Measurements from ENCODE around the gene NRXN3. TPM values are rescaled to one million over a fixed set of nuclear protein-coding genes. Genes with fewer than 3 reads are reported as not detected.

NRXN3 gene
- total and polyA plus RNA-seq, 7 donors, result 0.06 to 0.74 (median 0.15) TPM

DNA sequence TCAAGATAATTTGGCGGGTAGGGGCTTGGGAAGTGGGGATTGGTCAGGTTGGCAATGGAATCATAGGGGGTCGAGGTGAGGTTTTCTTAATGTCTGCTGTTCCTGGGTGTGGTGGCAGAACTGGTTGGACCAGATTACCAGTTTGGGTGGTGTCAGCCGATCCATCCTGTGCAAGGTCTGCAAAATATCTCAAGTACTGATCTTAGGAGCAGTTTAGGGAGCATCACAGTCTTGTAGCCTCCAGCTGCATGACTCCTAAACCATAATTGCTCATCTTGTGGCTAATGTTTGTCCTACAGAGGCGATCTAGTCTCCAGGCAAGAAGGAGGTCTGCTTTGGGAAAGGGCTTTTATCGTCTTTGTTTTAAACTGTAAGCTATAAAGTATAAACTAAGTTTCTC is 1172.8 kb downstream of the NRXN3 start:
- Histone ChIP-seq H3K27me3 (ENCODE audit: insufficient read depth in 3 of 3, low read length in 2 of 3) (no peaks in the 10 kb centered on the region), H3K4me3 (no peak overlapping the region), H3K27ac (no peak overlapping the region), H3K36me3 (ENCODE audit: insufficient read depth in 1 of 2, low read depth in 1 of 2) (no peaks in the 10 kb centered on the region), H3K9me3 (no peaks in the 10 kb centered on the region), H3K4me1 (no peaks in the 10 kb centered on the region)
- TF ChIP-seq, protein P1, sequence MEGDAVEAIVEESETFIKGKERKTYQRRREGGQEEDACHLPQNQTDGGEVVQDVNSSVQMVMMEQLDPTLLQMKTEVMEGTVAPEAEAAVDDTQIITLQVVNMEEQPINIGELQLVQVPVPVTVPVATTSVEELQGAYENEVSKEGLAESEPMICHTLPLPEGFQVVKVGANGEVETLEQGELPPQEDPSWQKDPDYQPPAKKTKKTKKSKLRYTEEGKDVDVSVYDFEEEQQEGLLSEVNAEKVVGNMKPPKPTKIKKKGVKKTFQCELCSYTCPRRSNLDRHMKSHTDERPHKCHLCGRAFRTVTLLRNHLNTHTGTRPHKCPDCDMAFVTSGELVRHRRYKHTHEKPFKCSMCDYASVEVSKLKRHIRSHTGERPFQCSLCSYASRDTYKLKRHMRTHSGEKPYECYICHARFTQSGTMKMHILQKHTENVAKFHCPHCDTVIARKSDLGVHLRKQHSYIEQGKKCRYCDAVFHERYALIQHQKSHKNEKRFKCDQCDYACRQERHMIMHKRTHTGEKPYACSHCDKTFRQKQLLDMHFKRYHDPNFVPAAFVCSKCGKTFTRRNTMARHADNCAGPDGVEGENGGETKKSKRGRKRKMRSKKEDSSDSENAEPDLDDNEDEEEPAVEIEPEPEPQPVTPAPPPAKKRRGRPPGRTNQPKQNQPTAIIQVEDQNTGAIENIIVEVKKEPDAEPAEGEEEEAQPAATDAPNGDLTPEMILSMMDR (IDR thresholded peaks at IDR 0.05), result no peak
- ATAC-seq (no peak), DNase-seq (no peak)
- 82 to 92% (median 86%) methylated on average over 5 of the region's 5 CpGs for WGBS, 3 donors
- intact Hi-C loops (cut with DNase I), result no loop called here

DNA sequence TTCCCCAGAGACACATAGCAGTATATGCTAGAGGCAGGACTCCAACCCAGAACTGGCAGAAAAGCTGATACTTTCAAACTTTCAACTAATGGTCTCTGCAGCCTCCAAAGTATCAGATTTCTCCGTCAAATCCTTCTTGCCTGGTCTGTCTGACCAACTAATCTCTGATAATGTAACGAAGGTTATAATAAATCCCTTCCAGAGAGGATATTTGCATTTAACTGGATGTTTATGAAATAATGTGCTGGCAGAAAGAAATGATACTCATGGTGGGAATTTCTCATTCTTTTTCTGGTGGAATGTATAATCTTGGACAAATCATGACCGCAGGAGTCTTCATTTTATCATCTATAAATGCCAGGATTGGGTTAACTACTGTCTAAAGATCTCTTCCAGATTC is 1180.8 kb downstream of the NRXN3 start:
- intact Hi-C loops (cut with DNase I), result no loop called here
- no peak overlapping the region for H3K27ac ChIP-seq
- H3K27me3 ChIP-seq (ENCODE audit: insufficient read depth in 3 of 3, low read length in 2 of 3), result no peaks in the 10 kb centered on the region
- H3K9me3 ChIP-seq, result no peaks in the 10 kb centered on the region
- WGBS, 3 donors, result 73 to 86% (median 81%) methylated on average over 3 of the region's 3 CpGs
- no peaks in the 10 kb centered on the region for H3K4me1 ChIP-seq
- TF ChIP-seq, protein P1 (IDR thresholded peaks at IDR 0.05), result no peak
- H3K36me3 ChIP-seq (ENCODE audit: insufficient read depth in 1 of 2, low read depth in 1 of 2), result no peaks in the 10 kb centered on the region
- ATAC-seq, result no peak
- H3K4me3 ChIP-seq, result no peak overlapping the region
- no peak for DNase-seq

DNA sequence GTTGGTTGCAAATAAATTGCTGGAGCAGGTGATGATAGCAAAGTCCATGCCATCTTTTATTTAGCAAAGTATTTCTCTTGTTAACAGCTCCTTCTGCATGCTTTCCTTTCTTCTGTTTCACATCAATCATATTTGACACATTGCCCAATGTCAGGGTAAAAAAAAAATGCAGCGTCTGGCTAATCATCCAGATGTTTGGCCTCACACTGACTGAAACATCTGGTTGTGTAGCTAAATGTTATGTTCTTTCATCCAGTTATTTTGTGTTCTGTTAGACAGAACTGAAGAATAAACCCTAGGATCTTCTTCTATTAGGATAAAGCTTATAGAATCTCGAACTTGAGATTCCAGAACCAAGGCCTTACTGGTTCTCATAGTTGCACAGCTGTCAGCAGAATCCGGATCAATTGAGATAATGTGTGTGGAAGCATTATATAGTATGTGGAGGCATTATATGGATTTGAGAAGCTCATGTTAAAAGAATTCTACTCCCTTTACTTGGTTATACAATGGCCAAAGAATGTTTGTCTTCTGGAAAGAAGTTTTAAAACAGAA is 1182.0 kb downstream of the NRXN3 start:
- ATAC-seq, result no peak

DNA sequence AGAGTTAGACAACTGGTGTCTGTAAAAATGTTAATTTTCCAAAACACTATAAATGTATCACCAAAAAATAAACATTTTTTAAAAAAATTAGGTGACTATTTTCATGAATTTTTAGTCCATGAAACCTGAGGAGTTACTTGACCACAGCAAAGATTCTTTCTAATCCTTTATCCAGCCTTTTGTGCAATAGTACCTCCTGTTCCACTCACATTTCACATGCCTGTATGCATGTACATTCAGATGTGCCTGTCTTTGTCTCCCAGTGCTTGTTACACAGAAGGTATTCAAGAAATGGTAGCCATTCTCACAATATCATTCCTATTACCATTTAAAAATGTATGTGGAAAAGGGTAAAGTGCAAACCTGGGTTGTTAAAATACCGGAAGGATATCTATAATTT is 1184.2 kb downstream of the NRXN3 start:
- TF ChIP-seq, protein P1 (IDR thresholded peaks at IDR 0.05), result no peak
- H3K9me3 ChIP-seq, result no peaks in the 10 kb centered on the region
- H3K27ac ChIP-seq, result no peak overlapping the region
- no peaks in the 10 kb centered on the region for H3K36me3 ChIP-seq (ENCODE audit: insufficient read depth in 1 of 2, low read depth in 1 of 2)
- no peaks in the 10 kb centered on the region for H3K4me1 ChIP-seq
- 79 to 87% (median 80%) methylated on average over 1 of the region's 1 CpG for WGBS, 3 donors
- H3K4me3 ChIP-seq, result no peak overlapping the region
- DNase-seq (no peak), ATAC-seq (no peak)
- intact Hi-C loops (cut with DNase I), result no loop called here
- no peaks in the 10 kb centered on the region for H3K27me3 ChIP-seq (ENCODE audit: insufficient read depth in 3 of 3, low read length in 2 of 3)

More for the DNA sequence above, 1182.0 kb downstream of the NRXN3 start:
- H3K36me3 ChIP-seq (ENCODE audit: insufficient read depth in 1 of 2, low read depth in 1 of 2), result no peaks in the 10 kb centered on the region
- TF ChIP-seq, protein P1 (IDR thresholded peaks at IDR 0.05), result no peak
- H3K9me3 ChIP-seq, result no peaks in the 10 kb centered on the region
- H3K27me3 ChIP-seq (ENCODE audit: insufficient read depth in 3 of 3, low read length in 2 of 3), result no peaks in the 10 kb centered on the region
- intact Hi-C loops (cut with DNase I), result no loop called here
- 25 to 36% (median 25%) methylated on average over 3 of the region's 3 CpGs for WGBS, 3 donors
- no peak overlapping the region for H3K27ac ChIP-seq
- H3K4me1 ChIP-seq, result no peaks in the 10 kb centered on the region
- H3K4me3 ChIP-seq, result no peak overlapping the region
- no peak for DNase-seq

DNA sequence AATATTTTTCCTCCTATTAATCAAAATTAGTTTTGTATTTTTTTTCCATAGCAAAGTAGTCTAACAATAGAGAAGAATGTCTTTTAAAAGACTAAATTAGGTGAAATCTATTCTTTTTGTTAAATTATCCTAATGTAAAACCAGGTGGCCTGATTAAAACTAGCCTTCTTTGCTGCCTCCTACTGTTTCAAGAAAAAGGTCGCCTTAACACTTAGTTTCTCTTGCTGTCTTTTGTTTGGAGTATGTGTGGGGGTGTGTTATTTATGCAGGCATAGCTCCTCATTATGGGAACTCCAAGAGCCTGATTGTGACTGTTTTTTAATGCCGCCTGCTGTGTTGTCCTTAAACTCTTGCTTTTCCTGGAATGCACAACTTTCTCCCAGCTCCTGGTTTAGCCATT is 1185.9 kb downstream of the NRXN3 start:
- intact Hi-C loops (cut with DNase I), result no loop called here
- Histone ChIP-seq H3K36me3 (ENCODE audit: insufficient read depth in 1 of 2, low read depth in 1 of 2) (no peaks in the 10 kb centered on the region), H3K9me3 (no peaks in the 10 kb centered on the region), H3K4me1 (no peaks in the 10 kb centered on the region), H3K27me3 (ENCODE audit: insufficient read depth in 3 of 3, low read length in 2 of 3) (no peaks in the 10 kb centered on the region), H3K4me3 (no peak overlapping the region), H3K27ac (no peak overlapping the region)
- ATAC-seq, result no peak
- TF ChIP-seq, protein P1 (IDR thresholded peaks at IDR 0.05), result no peak
- DNase-seq, result no peak
- WGBS, 3 donors, result 90 to 95% (median 95%) methylated on average over 2 of the region's 2 CpGs

Measured in psoas muscle (tissue), 8 donors.